ENCODE data around the gene SLC22A23. TPM values are rescaled to one million over a fixed set of nuclear protein-coding genes. Genes with fewer than 3 reads are reported as not detected.
A peak's percentile ranks its signal among the peaks of the same experiment; 100 is the strongest.

Gene SLC22A23
- total and polyA plus RNA-seq, 2 experiments from 2014 or later = 6.1 to 38.3 TPM

- H3K9me2 ChIP-seq (ENCODE audit: insufficient read depth) = no peaks in the 10 kb centered on the region
- Mint-ChIP-seq H3K9me3 (peaks cover 3% of the 10 kb centered on the region; the same call in 1 of the 3 replicates), H3K4me1 (peaks cover 26% of the 10 kb centered on the region), H3K36me3 (ENCODE audit: low read depth) (peaks cover 3% of the 10 kb centered on the region; the same call in 2 of the 3 replicates), H3K27me3 (ENCODE audit: insufficient read depth, low read depth, poor library complexity) (peaks cover 5% of the 10 kb centered on the region), H3K4me3 (no peak overlapping the region), H3K27ac (no peak overlapping the region)
- ATAC-seq (no peak), DNase-seq (ENCODE audit: low spot score) (no peak)
- H3K4me2 ChIP-seq = no peak overlapping the region
- peaks cover 18% of the 10 kb centered on the region for H3K27me3 ChIP-seq (ENCODE audit: insufficient read depth)
- H3K27ac ChIP-seq (ENCODE audit: low read depth) = no peak overlapping the region
- H3K4me3 ChIP-seq = no peak overlapping the region
- no peaks in the 10 kb centered on the region for H3K36me3 ChIP-seq (ENCODE audit: insufficient read depth)
- H4K20me1 ChIP-seq (replicated peaks; ENCODE audit: insufficient read depth) = peaks cover under 1% of the 10 kb centered on the region; the same call in 1 of the 2 replicates
- peaks cover 23% of the 10 kb centered on the region for H3K4me1 ChIP-seq (ENCODE audit: insufficient read depth)
- no peaks in the 10 kb centered on the region for H3F3A ChIP-seq (replicated peaks; ENCODE audit: low read depth)
- no peak overlapping the region for H2AFZ ChIP-seq
- no peak for TF ChIP-seq EZH2phosphoT487 (IDR thresholded peaks at IDR 0.05; ENCODE audit: unreplicated experiment)
- no peak for TF ChIP-seq STAT1 (IDR thresholded peaks at IDR 0.05; ENCODE audit: unreplicated experiment)
- TF ChIP-seq ZNF331 (CRISPR knock-in tag; IDR thresholded peaks at IDR 0.05; ENCODE audit: low read depth) = no peak
- no peak for TF ChIP-seq ETS1 (IDR thresholded peaks at IDR 0.05)
- no peak for TF ChIP-seq POLR2AphosphoS5 (IDR thresholded peaks at IDR 0.05; ENCODE audit: low read depth)
- H3K79me2 ChIP-seq (replicated peaks; ENCODE audit: insufficient read depth) = peaks cover 8% of the 10 kb centered on the region
Measured at GRCh38 chr6:3460253-3460652, 3.4 kb upstream of the SLC22A23 start.

GRCh38 chr6:3458706-3459421 is 2.0 kb upstream of the SLC22A23 start:
- no peaks in the 10 kb centered on the region for H3K9me2 ChIP-seq (ENCODE audit: insufficient read depth)

More at GRCh38 chr6:3458706-3459421, 2.0 kb upstream of the SLC22A23 start:
- ATAC-seq (peak; percentile 4), DNase-seq (ENCODE audit: low spot score) (peak; percentile 58)
- Mint-ChIP-seq H3K4me3 (peak overlapping the region; percentile 74), H3K36me3 (ENCODE audit: low read depth) (no peaks in the 10 kb centered on the region; the same call in 1 of the 3 replicates), H3K4me1 (peaks cover 26% of the 10 kb centered on the region), H3K27me3 (ENCODE audit: insufficient read depth, low read depth, poor library complexity) (peaks cover 5% of the 10 kb centered on the region), H3K27ac (no peak overlapping the region), H3K9me3 (no peaks in the 10 kb centered on the region)
- Histone ChIP-seq H3K4me2 (peak overlapping the region; percentile 73), H3F3A (replicated peaks; ENCODE audit: low read depth) (no peaks in the 10 kb centered on the region), H3K4me3 (peak overlapping the region; percentile 76), H3K4me1 (ENCODE audit: insufficient read depth) (peaks cover 37% of the 10 kb centered on the region), H2AFZ (no peak overlapping the region), H3K27ac (ENCODE audit: low read depth) (no peak overlapping the region), H3K27me3 (ENCODE audit: insufficient read depth) (peaks cover 25% of the 10 kb centered on the region), H3K79me2 (replicated peaks; ENCODE audit: insufficient read depth) (peaks cover 22% of the 10 kb centered on the region), H4K20me1 (replicated peaks; ENCODE audit: insufficient read depth) (peaks cover 14% of the 10 kb centered on the region), H3K36me3 (ENCODE audit: insufficient read depth) (no peaks in the 10 kb centered on the region)
- no peak for TF ChIP-seq ETS1 (IDR thresholded peaks at IDR 0.05)
- TF ChIP-seq ZNF331 (CRISPR knock-in tag; IDR thresholded peaks at IDR 0.05; ENCODE audit: low read depth) = no peak
- peak; percentile 64 for TF ChIP-seq NANOG (IDR thresholded peaks at IDR 0.05; ENCODE audit: borderline replicate concordance)
